Muscle of leg (tissue), 11 donors: ENCODE data around the gene HAUS5. TPM values are rescaled to one million over a fixed set of nuclear protein-coding genes. Genes with fewer than 3 reads are reported as not detected.
A peak's percentile ranks its signal among the peaks of the same experiment; 100 is the strongest.

Experiments used
- DNase-seq: peaks from one replicate; pipeline ENCODE4 v3.0.0; 2013
- H3K27ac ChIP-seq: one replicate; pipeline ENCODE4 v1.5.1; 2013; ENCODE audit warnings: mild to moderate bottlenecking, low read length, control low read depth
- H3K27me3 ChIP-seq: one replicate; pipeline ENCODE4 v1.6.1; 2013; ENCODE audit warnings: low read length; ENCODE audit not compliant: control insufficient read depth, insufficient read depth
- H3K36me3 ChIP-seq: one replicate; pipeline ENCODE4 v1.6.1; 2013; ENCODE audit warnings: low read length; ENCODE audit not compliant: control insufficient read depth, insufficient read depth
- H3K4me1 ChIP-seq: one replicate; pipeline ENCODE4 v1.6.1; 2013; ENCODE audit warnings: low read length; ENCODE audit not compliant: control insufficient read depth, insufficient read depth
- H3K4me3 ChIP-seq: one replicate; pipeline ENCODE4 v1.5.1; 2013; ENCODE audit warnings: low read length, control low read depth
- H3K9me3 ChIP-seq: replicated peaks from 2 replicates; pipeline ENCODE4 v1.6.1; 2013; ENCODE audit warnings: low read depth, low read length; ENCODE audit not compliant: control insufficient read depth
- WGBS: methylation state at CpG from one replicate; pipeline ENCODE4 v1.1.5; 2013; ENCODE audit warnings: missing lambda C conversion rate; ENCODE audit not compliant: insufficient coverage; 5-methylcytosine and 5-hydroxymethylcytosine counted together
- polyA plus RNA-seq, 8 donors: library from polyadenylated mRNA; unstranded; fragments of 120-200 nt; gene quantifications; one replicate each; pipeline versions ENCODE4 v1.2.1 to v1.2.3, GENCODE V29; 2013; ENCODE audit warnings: inconsistent platforms in 1 of 8, low replicate concordance in 1 of 8; ENCODE audit not compliant: insufficient read length in 8 of 8, insufficient read depth in 1 of 8
- total RNA-seq: library from RNA; stranded (reverse); fragments of 120-200 nt; gene quantifications from one replicate; pipeline ENCODE4 v1.2.4, GENCODE V29; 2013

HAUS5 gene
- total and polyA plus RNA-seq, 9 donors, result 9.4 to 16.1 (median 12.5) TPM

GRCh38 chr19:35621708-35622107, 9.2 kb downstream of the HAUS5 start:
- no peaks in the 10 kb centered on the region for H3K27me3 ChIP-seq
- DNase-seq, result no peak
- H3K4me3 ChIP-seq, result no peak overlapping the region
- no peak overlapping the region for H3K27ac ChIP-seq
- no peaks in the 10 kb centered on the region for H3K4me1 ChIP-seq
- WGBS, result 89% methylated on average over 9 of the region's 9 CpGs
- H3K9me3 ChIP-seq, result no peaks in the 10 kb centered on the region
- peaks cover 29% of the 10 kb centered on the region for H3K36me3 ChIP-seq

DNA sequence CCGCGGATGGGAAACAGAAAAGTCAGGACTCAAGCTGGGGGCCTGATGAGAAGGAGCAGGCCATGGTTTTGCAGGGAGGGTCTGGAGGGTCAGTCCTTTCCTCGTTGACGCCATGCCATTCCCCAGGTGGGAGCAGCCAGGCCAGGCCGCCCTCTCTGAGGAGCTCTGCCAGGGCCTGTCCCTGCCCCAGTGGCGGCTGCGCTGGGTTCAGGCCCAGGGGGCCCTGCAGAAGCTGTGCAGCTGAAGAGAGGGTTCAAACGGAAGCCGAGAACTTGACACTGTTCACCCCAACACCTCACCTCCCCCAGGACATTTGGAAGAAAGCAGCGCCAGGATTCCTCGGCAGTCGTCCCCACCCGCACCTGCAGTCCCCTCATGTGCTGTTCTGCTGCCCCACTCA, 10.2 kb downstream of the HAUS5 start:
- H3K36me3 ChIP-seq, result peaks cover 20% of the 10 kb centered on the region
- no peaks in the 10 kb centered on the region for H3K9me3 ChIP-seq
- H3K27me3 ChIP-seq, result no peaks in the 10 kb centered on the region
- H3K4me1 ChIP-seq, result peaks cover 2% of the 10 kb centered on the region
- no peak overlapping the region for H3K27ac ChIP-seq
- no peak for DNase-seq
- WGBS, result 83% methylated on average over 13 of the region's 13 CpGs
- H3K4me3 ChIP-seq, result no peak overlapping the region

GRCh38 chr19:35623327-35624010, 10.9 kb downstream of the HAUS5 start:
- Histone ChIP-seq H3K9me3 (no peaks in the 10 kb centered on the region), H3K4me3 (no peak overlapping the region), H3K27me3 (no peaks in the 10 kb centered on the region), H3K27ac (no peak overlapping the region), H3K36me3 (peaks cover 16% of the 10 kb centered on the region), H3K4me1 (peaks cover 6% of the 10 kb centered on the region)
- no peak for DNase-seq
- WGBS, result 78% methylated on average over 2 of the region's 6 CpGs

DNA sequence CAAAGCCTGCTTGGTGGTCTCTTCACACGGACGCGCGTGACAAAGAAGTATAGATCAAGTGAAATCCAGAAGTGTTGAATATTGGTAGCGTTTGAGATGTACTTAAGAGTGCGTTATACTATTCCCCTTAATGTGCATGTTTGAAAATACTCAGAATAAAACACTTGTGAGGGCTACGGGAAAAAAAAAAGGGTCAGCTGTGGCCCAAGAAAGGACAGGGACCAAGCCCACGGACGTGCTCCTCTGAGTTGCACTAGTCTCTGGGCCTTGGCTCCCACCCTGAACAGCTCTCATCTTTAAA, 15.7 kb downstream of the HAUS5 start:
- Histone ChIP-seq H3K27ac (peak overlapping the region; percentile 97), H3K27me3 (no peaks in the 10 kb centered on the region), H3K4me3 (peak overlapping the region; percentile 74), H3K36me3 (peaks cover 30% of the 10 kb centered on the region), H3K4me1 (peaks cover 12% of the 10 kb centered on the region), H3K9me3 (no peaks in the 10 kb centered on the region)
- DNase-seq, result no peak
- WGBS, result 20% methylated on average over 2 of the region's 9 CpGs

DNA sequence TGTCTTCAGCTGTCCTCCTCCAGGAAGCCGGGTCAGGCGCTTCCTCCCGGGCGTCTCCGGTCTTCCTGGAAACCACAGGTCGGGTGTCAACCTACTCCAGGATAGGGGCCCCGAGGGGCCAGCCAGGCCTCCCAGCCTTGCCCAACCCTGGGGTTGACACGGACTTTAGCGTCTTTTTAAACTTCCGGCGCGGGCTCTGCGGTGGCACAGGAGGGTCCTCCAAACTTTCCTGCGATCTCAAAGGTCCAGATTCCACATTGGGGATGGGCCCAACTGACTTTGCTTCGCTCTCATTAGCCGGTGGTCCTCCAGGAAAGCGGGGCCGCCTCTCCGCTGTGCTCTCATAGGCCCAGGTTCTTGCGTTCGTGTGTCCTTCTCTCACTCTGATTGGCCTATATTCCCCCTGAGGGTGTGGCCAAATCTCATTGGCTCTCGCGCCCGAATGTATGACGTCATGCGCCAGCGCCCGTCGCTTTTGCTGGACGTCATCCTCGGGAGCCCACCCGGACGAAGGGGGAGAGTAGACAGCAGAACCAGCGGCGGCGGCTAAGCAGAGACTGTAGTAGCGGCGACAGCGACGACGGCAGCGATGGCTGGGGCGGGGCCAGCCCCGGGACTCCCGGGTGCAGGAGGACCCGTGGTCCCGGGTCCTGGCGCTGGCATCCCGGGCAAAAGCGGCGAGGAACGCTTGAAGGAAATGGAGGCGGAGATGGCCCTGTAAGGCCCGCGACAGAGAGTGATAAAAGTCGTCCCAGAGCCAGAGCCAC, 16.2 kb downstream of the HAUS5 start, which contains the start of gene RBM42:
RBM42 (plus strand) TSS at position 472 of the 767 bp plus-strand sequence; CDS start at position 590, 118 bp downstream.
- H3K4me3 ChIP-seq, result peak within 1 kb of the TSS; percentile 74
- under 1% methylated on average over 55 of the region's 56 CpGs for WGBS
- peak within 1 kb of the TSS; percentile 97 for H3K27ac ChIP-seq
- peaks cover 35% of the 10 kb centered on the region for H3K36me3 ChIP-seq
- H3K4me1 ChIP-seq, result peaks cover 12% of the 10 kb centered on the region
- no peaks in the 10 kb centered on the region for H3K9me3 ChIP-seq
- peak; percentile 100 for DNase-seq
- H3K27me3 ChIP-seq, result no peaks in the 10 kb centered on the region

DNA sequence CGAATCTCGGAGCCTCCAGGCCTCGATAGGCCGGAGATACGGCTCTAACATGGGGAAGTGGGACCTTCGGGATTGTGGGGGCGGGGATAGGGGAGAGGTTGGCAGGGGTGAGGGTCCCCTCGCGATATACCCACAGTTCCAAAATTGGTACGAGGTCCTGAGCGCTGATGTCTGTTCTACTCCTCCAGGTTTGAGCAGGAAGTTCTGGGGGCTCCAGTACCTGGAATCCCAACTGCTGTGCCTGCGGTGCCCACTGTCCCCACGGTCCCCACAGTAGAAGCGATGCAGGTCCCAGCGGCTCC, 16.7 kb downstream of the HAUS5 start:
- DNase-seq, result no peak
- peak overlapping the region; percentile 74 for H3K4me3 ChIP-seq
- peaks cover 40% of the 10 kb centered on the region for H3K36me3 ChIP-seq
- H3K4me1 ChIP-seq, result peaks cover 12% of the 10 kb centered on the region
- peak overlapping the region; percentile 17 for H3K27ac ChIP-seq
- WGBS, result 10% methylated on average over 6 of the region's 15 CpGs
- no peaks in the 10 kb centered on the region for H3K9me3 ChIP-seq
- H3K27me3 ChIP-seq, result no peaks in the 10 kb centered on the region

GRCh38 chr19:35633727-35634440, 21.3 kb downstream of the HAUS5 start:
- no peaks in the 10 kb centered on the region for H3K9me3 ChIP-seq
- no peak overlapping the region for H3K4me3 ChIP-seq
- H3K4me1 ChIP-seq, result peaks cover 5% of the 10 kb centered on the region
- no peaks in the 10 kb centered on the region for H3K27me3 ChIP-seq
- WGBS, result 90% methylated on average over 21 of the region's 29 CpGs
- no peak overlapping the region for H3K27ac ChIP-seq
- DNase-seq, result no peak
- peaks cover 65% of the 10 kb centered on the region for H3K36me3 ChIP-seq

GRCh38 chr19:35636651-35637050, 24.1 kb downstream of the HAUS5 start:
- no peak overlapping the region for H3K27ac ChIP-seq
- peaks cover 4% of the 10 kb centered on the region for H3K4me1 ChIP-seq
- DNase-seq, result no peak
- H3K9me3 ChIP-seq, result no peaks in the 10 kb centered on the region
- no peak overlapping the region for H3K4me3 ChIP-seq
- 94% methylated on average over 2 of the region's 3 CpGs for WGBS
- H3K27me3 ChIP-seq, result no peaks in the 10 kb centered on the region
- peaks cover 50% of the 10 kb centered on the region for H3K36me3 ChIP-seq

GRCh38 chr19:35637165-35637564, 24.6 kb downstream of the HAUS5 start:
- no peak overlapping the region for H3K27ac ChIP-seq
- no peaks in the 10 kb centered on the region for H3K27me3 ChIP-seq
- 93% methylated on average over 23 of the region's 25 CpGs for WGBS
- H3K36me3 ChIP-seq, result peaks cover 46% of the 10 kb centered on the region
- no peak for DNase-seq
- no peaks in the 10 kb centered on the region for H3K9me3 ChIP-seq
- H3K4me1 ChIP-seq, result peaks cover 9% of the 10 kb centered on the region
- H3K4me3 ChIP-seq, result no peak overlapping the region

- no peak overlapping the region for H3K4me3 ChIP-seq
- no peak for DNase-seq
- peaks cover 25% of the 10 kb centered on the region for H3K36me3 ChIP-seq
- H3K4me1 ChIP-seq, result peaks cover 25% of the 10 kb centered on the region
- no peaks in the 10 kb centered on the region for H3K9me3 ChIP-seq
- no peaks in the 10 kb centered on the region for H3K27me3 ChIP-seq
- no peak overlapping the region for H3K27ac ChIP-seq
- 31% methylated on average over 2 of the region's 6 CpGs for WGBS
Observed at GRCh38 chr19:35639321-35639639, 26.7 kb downstream of the HAUS5 start.
